ENCODE data around the gene SYT7.

- TF ChIP-seq CTCF (tag by site-specific recombination; IDR thresholded peaks at IDR 0.05) (no peak), HOXA7 (CRISPR knock-in tag; IDR thresholded peaks at IDR 0.05; ENCODE audit: borderline replicate concordance) (no peak), ZNF239 (tag by site-specific recombination; IDR thresholded peaks at IDR 0.05) (no peak), ZNF37A (tag by site-specific recombination; IDR thresholded peaks at IDR 0.05) (no peak), YY1 (tag by site-specific recombination; IDR thresholded peaks at IDR 0.05) (no peak), ZNF521 (tag by site-specific recombination; IDR thresholded peaks at IDR 0.05) (no peak), FEZF1 (tag by site-specific recombination; IDR thresholded peaks at IDR 0.05) (no peak), ZBTB17 (tag by site-specific recombination; IDR thresholded peaks at IDR 0.05) (no peak), ZBTB8A (tag by site-specific recombination; IDR thresholded peaks at IDR 0.05) (no peak)
Observed at GRCh38 chr11:61494381-61494961, 86.4 kb downstream of the SYT7 start.
